ENCODE results near the gene PPM1M. TPM values are rescaled to one million over a fixed set of nuclear protein-coding genes. Genes with fewer than 3 reads are reported as not detected.

The PPM1M gene
- total and polyA plus RNA-seq, 2 experiments from 2014 or later = 2.2 to 4.0 TPM

DNA sequence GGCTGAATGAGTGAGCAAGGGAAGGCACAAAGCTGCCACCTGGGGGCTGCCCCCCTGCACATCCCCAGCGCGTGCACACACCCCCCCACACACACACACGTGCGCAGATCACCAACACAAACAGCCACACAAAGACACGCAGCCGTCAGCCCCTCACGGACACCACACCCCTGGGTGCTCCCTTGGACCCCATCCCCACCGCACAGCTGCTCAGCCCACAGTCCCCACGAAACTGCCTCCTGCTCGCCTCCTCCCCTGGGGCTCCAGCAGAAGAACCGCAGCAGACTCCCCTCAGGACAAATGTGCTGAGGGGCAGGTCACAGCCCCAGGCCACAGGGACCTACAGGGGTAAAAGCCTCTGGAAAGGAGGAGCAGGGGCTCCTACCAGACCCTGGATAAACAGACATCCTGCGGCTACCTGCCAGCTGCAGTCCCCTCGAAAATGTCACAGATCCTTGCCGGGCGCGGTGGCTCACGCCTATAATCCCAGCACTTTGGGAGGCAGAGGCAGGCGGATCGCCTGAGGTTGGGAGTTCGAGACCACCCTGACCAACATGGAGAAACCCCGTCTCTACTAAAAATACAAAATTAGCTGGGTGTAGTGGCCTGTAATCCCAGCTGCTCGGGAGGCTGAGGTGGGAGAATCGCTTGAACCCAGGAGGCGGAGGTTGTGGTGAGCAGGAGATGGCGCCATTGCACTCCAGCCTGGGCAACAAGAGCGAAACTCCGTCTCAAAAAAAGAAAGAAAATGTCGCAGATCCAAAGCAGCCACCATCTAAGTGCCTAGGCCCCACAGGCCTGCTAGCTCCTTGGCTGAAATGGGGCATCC is 13.1 kb upstream of the PPM1M start:
- Histone ChIP-seq H3K79me2 (replicated peaks; ENCODE audit: insufficient read depth) (peaks cover 16% of the 10 kb centered on the region), H2AFZ (no peak overlapping the region), H3K4me1 (ENCODE audit: insufficient read depth) (peaks cover 14% of the 10 kb centered on the region), H3K27me3 (ENCODE audit: insufficient read depth) (no peaks in the 10 kb centered on the region), H3K27ac (ENCODE audit: low read depth) (no peak overlapping the region), H3K9me2 (ENCODE audit: insufficient read depth) (no peaks in the 10 kb centered on the region), H3F3A (replicated peaks; ENCODE audit: low read depth) (0 out of 2 replicates have a peak, but pooled peaks cover 8% of the 10 kb centered on the region), H3K4me3 (no peak overlapping the region), H3K36me3 (ENCODE audit: insufficient read depth) (peaks cover 3% of the 10 kb centered on the region; the same call in 1 of the 2 replicates), H4K20me1 (replicated peaks; ENCODE audit: insufficient read depth) (0 out of 2 replicates have a peak, but pooled peaks cover 5% of the 10 kb centered on the region), H3K4me2 (no peak overlapping the region)
- Mint-ChIP-seq H3K9me3 (no peaks in the 10 kb centered on the region), H3K27ac (no peak overlapping the region), H3K4me3 (no peak overlapping the region), H3K36me3 (ENCODE audit: low read depth) (peaks cover 24% of the 10 kb centered on the region), H3K4me1 (peaks cover 26% of the 10 kb centered on the region), H3K27me3 (ENCODE audit: insufficient read depth, low read depth, poor library complexity) (peaks cover 8% of the 10 kb centered on the region)
- no peak for TF ChIP-seq JUNB (IDR thresholded peaks at IDR 0.05; ENCODE audit: unreplicated experiment)
- TF ChIP-seq, protein P1, sequence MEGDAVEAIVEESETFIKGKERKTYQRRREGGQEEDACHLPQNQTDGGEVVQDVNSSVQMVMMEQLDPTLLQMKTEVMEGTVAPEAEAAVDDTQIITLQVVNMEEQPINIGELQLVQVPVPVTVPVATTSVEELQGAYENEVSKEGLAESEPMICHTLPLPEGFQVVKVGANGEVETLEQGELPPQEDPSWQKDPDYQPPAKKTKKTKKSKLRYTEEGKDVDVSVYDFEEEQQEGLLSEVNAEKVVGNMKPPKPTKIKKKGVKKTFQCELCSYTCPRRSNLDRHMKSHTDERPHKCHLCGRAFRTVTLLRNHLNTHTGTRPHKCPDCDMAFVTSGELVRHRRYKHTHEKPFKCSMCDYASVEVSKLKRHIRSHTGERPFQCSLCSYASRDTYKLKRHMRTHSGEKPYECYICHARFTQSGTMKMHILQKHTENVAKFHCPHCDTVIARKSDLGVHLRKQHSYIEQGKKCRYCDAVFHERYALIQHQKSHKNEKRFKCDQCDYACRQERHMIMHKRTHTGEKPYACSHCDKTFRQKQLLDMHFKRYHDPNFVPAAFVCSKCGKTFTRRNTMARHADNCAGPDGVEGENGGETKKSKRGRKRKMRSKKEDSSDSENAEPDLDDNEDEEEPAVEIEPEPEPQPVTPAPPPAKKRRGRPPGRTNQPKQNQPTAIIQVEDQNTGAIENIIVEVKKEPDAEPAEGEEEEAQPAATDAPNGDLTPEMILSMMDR (conservative IDR thresholded peaks at IDR 0.05; ENCODE audit: low read depth in 2 of 2) = peak; percentile 53 to 70
- DNase-seq (ENCODE audit: low spot score) (no peak), ATAC-seq (no peak)

DNA sequence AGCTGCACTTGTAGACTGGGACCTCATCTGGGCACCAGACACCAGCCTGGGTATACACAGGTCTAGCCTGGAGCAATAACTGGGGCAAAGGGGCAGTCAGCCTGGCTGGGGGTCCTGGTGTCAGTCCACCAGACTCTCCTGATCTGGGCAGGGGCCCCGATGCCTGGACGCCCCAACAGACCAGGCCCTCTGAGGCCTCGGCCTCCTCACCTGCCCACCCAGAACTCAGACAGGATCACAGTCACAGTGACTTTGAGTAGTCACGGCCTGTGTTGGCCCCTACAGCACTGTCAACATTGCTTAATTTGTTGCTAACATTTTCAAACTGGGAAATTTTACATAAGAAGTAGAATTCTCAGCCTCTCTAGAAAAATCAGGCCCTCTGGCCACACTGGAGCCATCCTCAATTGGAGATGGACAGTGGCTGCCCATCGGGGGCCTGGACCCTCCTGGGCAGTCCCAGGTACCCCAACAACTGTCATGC is 12.4 kb upstream of the PPM1M start:
- H3K27me3 Mint-ChIP-seq (ENCODE audit: insufficient read depth, low read depth, poor library complexity) = peaks cover 8% of the 10 kb centered on the region

More for the DNA sequence above, 12.4 kb upstream of the PPM1M start:
- Mint-ChIP-seq H3K4me1 (peaks cover 31% of the 10 kb centered on the region), H3K27ac (no peak overlapping the region), H3K9me3 (no peaks in the 10 kb centered on the region), H3K4me3 (no peak overlapping the region), H3K36me3 (ENCODE audit: low read depth) (peaks cover 24% of the 10 kb centered on the region)
- Histone ChIP-seq H3K9me2 (ENCODE audit: insufficient read depth) (no peaks in the 10 kb centered on the region), H2AFZ (no peak overlapping the region), H3K4me3 (no peak overlapping the region), H3K36me3 (ENCODE audit: insufficient read depth) (peaks cover 3% of the 10 kb centered on the region; the same call in 1 of the 2 replicates), H3K79me2 (replicated peaks; ENCODE audit: insufficient read depth) (peaks cover 16% of the 10 kb centered on the region), H3K4me2 (no peak overlapping the region), H3K27ac (ENCODE audit: low read depth) (no peak overlapping the region), H3F3A (replicated peaks; ENCODE audit: low read depth) (0 out of 2 replicates have a peak, but pooled peaks cover 10% of the 10 kb centered on the region), H4K20me1 (replicated peaks; ENCODE audit: insufficient read depth) (0 out of 2 replicates have a peak, but pooled peaks cover 5% of the 10 kb centered on the region), H3K4me1 (ENCODE audit: insufficient read depth) (peaks cover 20% of the 10 kb centered on the region), H3K27me3 (ENCODE audit: insufficient read depth) (no peaks in the 10 kb centered on the region)
- ATAC-seq (no peak), DNase-seq (ENCODE audit: low spot score) (no peak)
- TF ChIP-seq, protein P2, sequence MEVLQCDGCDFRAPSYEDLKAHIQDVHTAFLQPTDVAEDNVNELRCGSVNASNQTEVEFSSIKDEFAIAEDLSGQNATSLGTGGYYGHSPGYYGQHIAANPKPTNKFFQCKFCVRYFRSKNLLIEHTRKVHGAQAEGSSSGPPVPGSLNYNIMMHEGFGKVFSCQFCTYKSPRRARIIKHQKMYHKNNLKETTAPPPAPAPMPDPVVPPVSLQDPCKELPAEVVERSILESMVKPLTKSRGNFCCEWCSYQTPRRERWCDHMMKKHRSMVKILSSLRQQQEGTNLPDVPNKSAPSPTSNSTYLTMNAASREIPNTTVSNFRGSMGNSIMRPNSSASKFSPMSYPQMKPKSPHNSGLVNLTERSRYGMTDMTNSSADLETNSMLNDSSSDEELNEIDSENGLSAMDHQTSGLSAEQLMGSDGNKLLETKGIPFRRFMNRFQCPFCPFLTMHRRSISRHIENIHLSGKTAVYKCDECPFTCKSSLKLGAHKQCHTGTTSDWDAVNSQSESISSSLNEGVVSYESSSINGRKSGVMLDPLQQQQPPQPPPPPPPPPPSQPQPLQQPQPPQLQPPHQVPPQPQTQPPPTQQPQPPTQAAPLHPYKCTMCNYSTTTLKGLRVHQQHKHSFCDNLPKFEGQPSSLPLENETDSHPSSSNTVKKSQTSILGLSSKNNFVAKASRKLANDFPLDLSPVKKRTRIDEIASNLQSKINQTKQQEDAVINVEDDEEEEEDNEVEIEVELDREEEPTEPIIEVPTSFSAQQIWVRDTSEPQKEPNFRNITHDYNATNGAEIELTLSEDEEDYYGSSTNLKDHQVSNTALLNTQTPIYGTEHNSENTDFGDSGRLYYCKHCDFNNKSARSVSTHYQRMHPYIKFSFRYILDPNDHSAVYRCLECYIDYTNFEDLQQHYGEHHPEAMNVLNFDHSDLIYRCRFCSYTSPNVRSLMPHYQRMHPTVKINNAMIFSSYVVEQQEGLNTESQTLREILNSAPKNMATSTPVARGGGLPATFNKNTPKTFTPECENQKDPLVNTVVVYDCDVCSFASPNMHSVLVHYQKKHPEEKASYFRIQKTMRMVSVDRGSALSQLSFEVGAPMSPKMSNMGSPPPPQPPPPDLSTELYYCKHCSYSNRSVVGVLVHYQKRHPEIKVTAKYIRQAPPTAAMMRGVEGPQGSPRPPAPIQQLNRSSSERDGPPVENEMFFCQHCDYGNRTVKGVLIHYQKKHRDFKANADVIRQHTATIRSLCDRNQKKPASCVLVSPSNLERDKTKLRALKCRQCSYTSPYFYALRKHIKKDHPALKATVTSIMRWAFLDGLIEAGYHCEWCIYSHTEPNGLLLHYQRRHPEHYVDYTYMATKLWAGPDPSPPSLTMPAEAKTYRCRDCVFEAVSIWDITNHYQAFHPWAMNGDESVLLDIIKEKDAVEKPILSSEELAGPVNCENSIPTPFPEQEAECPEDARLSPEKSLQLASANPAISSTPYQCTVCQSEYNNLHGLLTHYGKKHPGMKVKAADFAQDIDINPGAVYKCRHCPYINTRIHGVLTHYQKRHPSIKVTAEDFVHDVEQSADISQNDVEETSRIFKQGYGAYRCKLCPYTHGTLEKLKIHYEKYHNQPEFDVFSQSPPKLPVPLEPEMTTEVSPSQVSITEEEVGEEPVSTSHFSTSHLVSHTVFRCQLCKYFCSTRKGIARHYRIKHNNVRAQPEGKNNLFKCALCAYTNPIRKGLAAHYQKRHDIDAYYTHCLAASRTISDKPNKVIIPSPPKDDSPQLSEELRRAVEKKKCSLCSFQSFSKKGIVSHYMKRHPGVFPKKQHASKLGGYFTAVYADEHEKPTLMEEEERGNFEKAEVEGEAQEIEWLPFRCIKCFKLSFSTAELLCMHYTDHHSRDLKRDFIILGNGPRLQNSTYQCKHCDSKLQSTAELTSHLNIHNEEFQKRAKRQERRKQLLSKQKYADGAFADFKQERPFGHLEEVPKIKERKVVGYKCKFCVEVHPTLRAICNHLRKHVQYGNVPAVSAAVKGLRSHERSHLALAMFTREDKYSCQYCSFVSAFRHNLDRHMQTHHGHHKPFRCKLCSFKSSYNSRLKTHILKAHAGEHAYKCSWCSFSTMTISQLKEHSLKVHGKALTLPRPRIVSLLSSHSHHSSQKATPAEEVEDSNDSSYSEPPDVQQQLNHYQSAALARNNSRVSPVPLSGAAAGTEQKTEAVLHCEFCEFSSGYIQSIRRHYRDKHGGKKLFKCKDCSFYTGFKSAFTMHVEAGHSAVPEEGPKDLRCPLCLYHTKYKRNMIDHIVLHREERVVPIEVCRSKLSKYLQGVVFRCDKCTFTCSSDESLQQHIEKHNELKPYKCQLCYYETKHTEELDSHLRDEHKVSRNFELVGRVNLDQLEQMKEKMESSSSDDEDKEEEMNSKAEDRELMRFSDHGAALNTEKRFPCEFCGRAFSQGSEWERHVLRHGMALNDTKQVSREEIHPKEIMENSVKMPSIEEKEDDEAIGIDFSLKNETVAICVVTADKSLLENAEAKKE (CRISPR knock-in tag; IDR thresholded peaks at IDR 0.05) = no peak
- TF ChIP-seq STAT1 (IDR thresholded peaks at IDR 0.05; ENCODE audit: unreplicated experiment) = no peak

All from GM23338 (cell line).